ENCODE data around the gene CD7. TPM values are rescaled to one million over a fixed set of nuclear protein-coding genes. Genes with fewer than 3 reads are reported as not detected.

Gene CD7
- total RNA-seq, 1 experiment from 2014 or later: 0.77 TPM

GRCh38 chr17:82320956-82321927 is 3.8 kb upstream of the CD7 start:
- ChIA-PET CTCF (interaction anchor here (1.0 kb wide), 1 partner anchor 21 kb away, joined by 3 read pairs; no protein-coding TSS in a partner anchor), POLR2A (no interaction called here)
- H3K27me3 ChIP-seq (ENCODE audit: control insufficient read depth, insufficient read depth, low read length): no peaks in the 10 kb centered on the region
- no peaks in the 10 kb centered on the region for H3K9me3 ChIP-seq (ENCODE audit: control insufficient read depth, insufficient read depth, low read depth, low read length)
- DNase-seq (ENCODE audit: low read depth, low spot score): no peak
- peak; percentile 57 for ATAC-seq
- intact Hi-C loops (cut with micrococcal nuclease; ENCODE audit: unreplicated experiment): loop anchor here (5.0 kb wide), 1 partner anchor 79 kb away; no protein-coding TSS in a partner anchor
- TF ChIP-seq, protein P1, sequence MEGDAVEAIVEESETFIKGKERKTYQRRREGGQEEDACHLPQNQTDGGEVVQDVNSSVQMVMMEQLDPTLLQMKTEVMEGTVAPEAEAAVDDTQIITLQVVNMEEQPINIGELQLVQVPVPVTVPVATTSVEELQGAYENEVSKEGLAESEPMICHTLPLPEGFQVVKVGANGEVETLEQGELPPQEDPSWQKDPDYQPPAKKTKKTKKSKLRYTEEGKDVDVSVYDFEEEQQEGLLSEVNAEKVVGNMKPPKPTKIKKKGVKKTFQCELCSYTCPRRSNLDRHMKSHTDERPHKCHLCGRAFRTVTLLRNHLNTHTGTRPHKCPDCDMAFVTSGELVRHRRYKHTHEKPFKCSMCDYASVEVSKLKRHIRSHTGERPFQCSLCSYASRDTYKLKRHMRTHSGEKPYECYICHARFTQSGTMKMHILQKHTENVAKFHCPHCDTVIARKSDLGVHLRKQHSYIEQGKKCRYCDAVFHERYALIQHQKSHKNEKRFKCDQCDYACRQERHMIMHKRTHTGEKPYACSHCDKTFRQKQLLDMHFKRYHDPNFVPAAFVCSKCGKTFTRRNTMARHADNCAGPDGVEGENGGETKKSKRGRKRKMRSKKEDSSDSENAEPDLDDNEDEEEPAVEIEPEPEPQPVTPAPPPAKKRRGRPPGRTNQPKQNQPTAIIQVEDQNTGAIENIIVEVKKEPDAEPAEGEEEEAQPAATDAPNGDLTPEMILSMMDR (IDR thresholded peaks at IDR 0.05): peak; percentile 99
- TF ChIP-seq REST (IDR thresholded peaks at IDR 0.05; ENCODE audit: insufficient read depth in 1 of 2, low read depth in 2 of 2, low read length in 1 of 2): no peak
- TF ChIP-seq SIN3A (IDR thresholded peaks at IDR 0.05; ENCODE audit: borderline replicate concordance, insufficient read depth, low read depth, low read length): no peak
- TF ChIP-seq POLR2AphosphoS5 (IDR thresholded peaks at IDR 0.05; ENCODE audit: low read depth, low read length): no peak
- peak; percentile 98 for TF ChIP-seq TCF7L2 (IDR thresholded peaks at IDR 0.05; ENCODE audit: low read depth, low read length)
- no peaks in the 10 kb centered on the region for H3K36me3 ChIP-seq (ENCODE audit: control insufficient read depth, insufficient read depth, low read length)
- no TSS peak for BruUV-seq (replicated peaks)
- in situ Hi-C loops (cut with HindIII; ENCODE audit: low pct_unique_long_range_greater_than_20kb, low sequenced_read_pairs): no loop called here
- H3K4me1 ChIP-seq (ENCODE audit: control insufficient read depth, insufficient read depth, low read length): peaks cover 21% of the 10 kb centered on the region
- peak overlapping the region in 1 of 2 experiments; percentile 24; a peak in 1 of 4 replicates for H3K4me3 ChIP-seq (ENCODE audit: low read depth in 2 of 2, low read length in 2 of 2)
- no peak overlapping the region for H3K27ac ChIP-seq (ENCODE audit: low read length)

DNA sequence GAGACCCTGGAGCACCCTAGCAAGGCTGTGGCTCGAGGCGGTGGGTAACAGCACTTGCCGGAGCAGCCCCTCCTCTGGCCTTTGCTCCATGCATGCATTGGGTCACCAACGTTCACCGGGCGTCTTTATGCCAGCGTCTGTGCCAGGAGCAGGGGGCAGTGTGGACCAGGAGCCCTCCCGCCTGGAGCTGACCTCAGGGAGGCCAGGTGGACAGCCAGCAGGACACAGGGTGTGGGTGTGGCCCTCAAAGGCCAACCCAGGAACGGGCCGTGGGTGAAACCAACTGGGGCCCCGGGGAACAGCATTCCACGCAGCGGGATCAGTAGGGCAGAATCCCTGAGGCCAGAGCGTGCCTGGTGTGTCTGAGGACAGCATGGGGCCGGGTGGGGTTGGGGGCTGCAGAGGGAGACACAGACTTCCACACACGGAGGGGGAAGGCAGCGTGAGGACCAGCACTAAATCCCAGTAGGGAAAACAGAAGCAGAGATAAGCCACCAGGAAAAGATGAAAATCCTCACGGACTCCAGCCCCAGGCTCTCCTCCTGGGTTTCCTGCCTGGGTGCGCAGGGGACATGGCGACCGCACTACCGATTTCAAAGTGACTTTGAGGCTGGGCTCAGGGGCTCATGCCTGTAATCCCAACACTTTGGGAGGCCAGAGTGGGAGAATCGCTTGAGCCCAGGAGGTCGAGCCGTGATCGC is 2.9 kb upstream of the CD7 start:
- DNase-seq (ENCODE audit: low read depth, low spot score) (no peak), ATAC-seq (no peak)
- no TSS peak for BruUV-seq (replicated peaks)
- Histone ChIP-seq H3K27me3 (ENCODE audit: control insufficient read depth, insufficient read depth, low read length) (no peaks in the 10 kb centered on the region), H3K9me3 (ENCODE audit: control insufficient read depth, insufficient read depth, low read depth, low read length) (no peaks in the 10 kb centered on the region), H3K27ac (ENCODE audit: low read length) (no peak overlapping the region), H3K4me1 (ENCODE audit: control insufficient read depth, insufficient read depth, low read length) (peaks cover 21% of the 10 kb centered on the region), H3K36me3 (ENCODE audit: control insufficient read depth, insufficient read depth, low read length) (no peaks in the 10 kb centered on the region), H3K4me3 (ENCODE audit: low read depth in 2 of 2, low read length in 2 of 2) (no peak overlapping the region)
- in situ Hi-C loops (cut with HindIII; ENCODE audit: low pct_unique_long_range_greater_than_20kb, low sequenced_read_pairs): no loop called here
- intact Hi-C loops (cut with micrococcal nuclease; ENCODE audit: unreplicated experiment): loop anchor here (5.0 kb wide), 1 partner anchor 78 kb away; no protein-coding TSS in a partner anchor
- ChIA-PET CTCF (no interaction called here), POLR2A (no interaction called here)
- TF ChIP-seq REST (IDR thresholded peaks at IDR 0.05; ENCODE audit: insufficient read depth in 1 of 2, low read depth in 2 of 2, low read length in 1 of 2) (no peak), SIN3A (IDR thresholded peaks at IDR 0.05; ENCODE audit: borderline replicate concordance, insufficient read depth, low read depth, low read length) (no peak), TCF7L2 (IDR thresholded peaks at IDR 0.05; ENCODE audit: low read depth, low read length) (no peak), POLR2AphosphoS5 (IDR thresholded peaks at IDR 0.05; ENCODE audit: low read depth, low read length) (no peak)
- TF ChIP-seq, protein P1 (IDR thresholded peaks at IDR 0.05): no peak

Measured in Panc1 (cell line).